Measurements from ENCODE around the gene GRIK4.

Gene GRIK4

DNA sequence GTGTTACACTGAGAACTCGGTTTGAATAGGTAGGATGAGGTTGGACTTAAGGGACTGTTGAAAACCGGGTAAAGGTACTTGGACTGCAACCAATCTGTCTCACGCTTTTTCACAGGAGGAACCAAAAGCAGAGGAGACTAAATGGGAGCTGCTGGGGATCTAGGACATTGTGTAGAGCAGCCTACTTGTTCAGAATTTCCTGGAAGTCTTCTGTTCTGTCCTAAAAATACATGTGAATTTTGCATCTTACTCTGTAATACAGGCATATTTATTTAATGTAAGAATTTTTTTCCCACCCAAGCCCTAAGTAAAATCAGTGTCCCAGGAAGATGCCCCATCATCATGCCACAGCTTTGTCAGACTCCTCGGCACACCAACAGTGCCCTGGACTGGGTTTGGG, 460.3 kb downstream of the GRIK4 start:
- Histone ChIP-seq H3K9me3 (ENCODE audit: low read length) (no peaks in the 10 kb centered on the region), H3K27ac (ENCODE audit: low read depth, low read length) (no peak overlapping the region), H3K36me3 (ENCODE audit: insufficient read depth, low read length) (no peaks in the 10 kb centered on the region), H3K9ac (ENCODE audit: low read length) (no peak overlapping the region), H3K27me3 (ENCODE audit: control insufficient read depth in 1 of 2, insufficient read depth in 2 of 2, low read length in 2 of 2) (peaks cover 3 to 4% of the 10 kb centered on the region in 2 donors), H3K4me1 (ENCODE audit: insufficient read depth, low read length) (no peaks in the 10 kb centered on the region), H3K4me3 (ENCODE audit: low read depth in 1 of 2, low read length in 2 of 2) (no peak overlapping the region)

DNA sequence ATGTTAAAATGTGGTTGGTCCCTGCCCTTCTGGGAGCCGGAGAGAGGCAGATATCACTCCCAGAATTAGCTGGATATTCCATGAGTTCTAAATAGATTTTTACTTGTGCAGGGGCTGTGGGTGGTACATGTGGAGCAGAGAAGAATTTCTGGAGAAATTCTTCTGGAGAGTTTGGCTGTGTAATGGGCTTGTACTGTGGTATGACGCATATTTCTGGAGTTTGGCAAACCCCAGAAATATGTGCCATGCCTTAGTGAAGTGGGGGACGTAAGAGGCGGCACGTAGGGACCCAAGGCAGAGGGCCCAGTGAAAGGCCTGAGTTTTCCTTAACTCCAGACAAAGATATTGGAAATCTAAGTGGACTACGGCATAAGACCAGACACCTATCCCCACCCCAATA, 461.1 kb downstream of the GRIK4 start:
- Histone ChIP-seq H3K9me3 (ENCODE audit: low read length) (no peaks in the 10 kb centered on the region), H3K9ac (ENCODE audit: low read length) (no peak overlapping the region), H3K27ac (ENCODE audit: low read depth, low read length) (no peak overlapping the region), H3K4me1 (ENCODE audit: insufficient read depth, low read length) (no peaks in the 10 kb centered on the region), H3K4me3 (ENCODE audit: low read depth in 1 of 2, low read length in 2 of 2) (no peak overlapping the region), H3K36me3 (ENCODE audit: insufficient read depth, low read length) (no peaks in the 10 kb centered on the region), H3K27me3 (ENCODE audit: control insufficient read depth in 1 of 2, insufficient read depth in 2 of 2, low read length in 2 of 2) (peaks cover 3 to 4% of the 10 kb centered on the region in 2 donors)

DNA sequence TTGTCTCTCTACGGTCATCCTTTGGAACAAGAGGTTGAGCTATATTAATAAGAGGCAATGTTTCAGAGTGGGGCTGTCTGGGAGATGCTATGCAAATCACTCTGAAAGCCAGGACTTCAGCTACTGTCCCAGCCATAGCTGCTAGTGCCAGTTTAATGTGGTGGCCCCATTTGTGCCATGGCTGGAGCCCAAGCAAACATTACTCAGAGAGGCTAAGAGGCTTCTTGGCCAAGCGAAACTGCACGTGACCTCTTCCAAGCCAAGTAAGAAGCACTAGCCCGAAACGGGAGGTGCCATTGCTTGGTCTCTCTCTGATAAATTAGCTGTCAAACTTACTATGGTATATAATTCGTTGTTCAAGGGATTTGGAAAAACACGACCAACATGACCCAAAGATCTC, 462.0 kb downstream of the GRIK4 start:
- H3K27me3 ChIP-seq (ENCODE audit: control insufficient read depth in 1 of 2, insufficient read depth in 2 of 2, low read length in 2 of 2): peaks cover 3 to 4% of the 10 kb centered on the region in 2 donors
- no peaks in the 10 kb centered on the region for H3K4me1 ChIP-seq (ENCODE audit: insufficient read depth, low read length)
- no peak overlapping the region for H3K9ac ChIP-seq (ENCODE audit: low read length)
- H3K9me3 ChIP-seq (ENCODE audit: low read length): no peaks in the 10 kb centered on the region
- H3K4me3 ChIP-seq (ENCODE audit: low read depth in 1 of 2, low read length in 2 of 2): no peak overlapping the region
- H3K27ac ChIP-seq (ENCODE audit: low read depth, low read length): no peak overlapping the region
- no peaks in the 10 kb centered on the region for H3K36me3 ChIP-seq (ENCODE audit: insufficient read depth, low read length)

DNA sequence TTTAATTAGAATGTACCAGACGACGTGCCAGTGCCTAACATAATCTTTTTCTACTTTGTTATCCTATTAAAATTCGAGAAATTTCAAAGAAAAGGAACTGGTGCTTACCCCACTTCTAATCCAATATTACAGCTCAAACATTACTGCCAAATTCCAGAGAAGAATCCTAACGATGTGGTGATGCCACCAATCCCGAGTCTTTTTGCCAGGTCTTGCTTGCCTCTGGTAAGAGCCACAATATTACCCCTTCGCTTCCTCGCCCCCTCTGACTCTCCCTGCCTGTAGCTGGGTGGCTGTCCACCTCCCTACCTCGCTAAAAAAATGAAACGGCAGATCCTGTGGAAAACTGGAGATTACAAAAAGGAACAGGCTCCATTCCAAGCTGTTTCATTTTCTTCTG, 462.9 kb downstream of the GRIK4 start:
- H3K4me3 ChIP-seq (ENCODE audit: low read depth in 1 of 2, low read length in 2 of 2): no peak overlapping the region
- H3K27ac ChIP-seq (ENCODE audit: low read depth, low read length): no peak overlapping the region
- no peaks in the 10 kb centered on the region for H3K36me3 ChIP-seq (ENCODE audit: insufficient read depth, low read length)
- H3K4me1 ChIP-seq (ENCODE audit: insufficient read depth, low read length): no peaks in the 10 kb centered on the region
- peaks cover 3 to 4% of the 10 kb centered on the region in 2 donors for H3K27me3 ChIP-seq (ENCODE audit: control insufficient read depth in 1 of 2, insufficient read depth in 2 of 2, low read length in 2 of 2)
- no peak overlapping the region for H3K9ac ChIP-seq (ENCODE audit: low read length)
- no peaks in the 10 kb centered on the region for H3K9me3 ChIP-seq (ENCODE audit: low read length)

DNA sequence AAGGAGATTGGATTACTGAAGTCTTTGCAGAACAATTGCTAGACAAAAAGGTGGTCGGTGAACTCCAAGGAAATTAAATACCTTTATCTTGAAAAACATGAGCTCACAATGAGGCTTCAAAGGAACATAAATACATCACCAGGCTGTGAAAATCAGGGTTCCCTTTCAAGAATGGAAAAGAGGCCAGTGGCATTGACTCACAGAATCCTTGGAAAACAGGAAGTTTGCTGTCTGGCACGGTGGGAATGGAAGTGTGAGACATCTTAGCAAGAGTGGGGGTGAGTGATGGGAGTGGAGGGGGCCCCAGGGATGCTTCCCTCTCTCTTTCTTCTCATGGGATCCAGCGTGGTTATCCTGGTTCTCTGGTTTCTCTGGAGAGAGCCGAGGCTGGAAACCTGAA, 463.4 kb downstream of the GRIK4 start:
- Histone ChIP-seq H3K4me1 (ENCODE audit: insufficient read depth, low read length) (no peaks in the 10 kb centered on the region), H3K9me3 (ENCODE audit: low read length) (no peaks in the 10 kb centered on the region), H3K27me3 (ENCODE audit: control insufficient read depth in 1 of 2, insufficient read depth in 2 of 2, low read length in 2 of 2) (peaks cover 3 to 4% of the 10 kb centered on the region in 2 donors), H3K9ac (ENCODE audit: low read length) (no peak overlapping the region), H3K27ac (ENCODE audit: low read depth, low read length) (no peak overlapping the region), H3K36me3 (ENCODE audit: insufficient read depth, low read length) (no peaks in the 10 kb centered on the region), H3K4me3 (ENCODE audit: low read depth in 1 of 2, low read length in 2 of 2) (no peak overlapping the region)

DNA sequence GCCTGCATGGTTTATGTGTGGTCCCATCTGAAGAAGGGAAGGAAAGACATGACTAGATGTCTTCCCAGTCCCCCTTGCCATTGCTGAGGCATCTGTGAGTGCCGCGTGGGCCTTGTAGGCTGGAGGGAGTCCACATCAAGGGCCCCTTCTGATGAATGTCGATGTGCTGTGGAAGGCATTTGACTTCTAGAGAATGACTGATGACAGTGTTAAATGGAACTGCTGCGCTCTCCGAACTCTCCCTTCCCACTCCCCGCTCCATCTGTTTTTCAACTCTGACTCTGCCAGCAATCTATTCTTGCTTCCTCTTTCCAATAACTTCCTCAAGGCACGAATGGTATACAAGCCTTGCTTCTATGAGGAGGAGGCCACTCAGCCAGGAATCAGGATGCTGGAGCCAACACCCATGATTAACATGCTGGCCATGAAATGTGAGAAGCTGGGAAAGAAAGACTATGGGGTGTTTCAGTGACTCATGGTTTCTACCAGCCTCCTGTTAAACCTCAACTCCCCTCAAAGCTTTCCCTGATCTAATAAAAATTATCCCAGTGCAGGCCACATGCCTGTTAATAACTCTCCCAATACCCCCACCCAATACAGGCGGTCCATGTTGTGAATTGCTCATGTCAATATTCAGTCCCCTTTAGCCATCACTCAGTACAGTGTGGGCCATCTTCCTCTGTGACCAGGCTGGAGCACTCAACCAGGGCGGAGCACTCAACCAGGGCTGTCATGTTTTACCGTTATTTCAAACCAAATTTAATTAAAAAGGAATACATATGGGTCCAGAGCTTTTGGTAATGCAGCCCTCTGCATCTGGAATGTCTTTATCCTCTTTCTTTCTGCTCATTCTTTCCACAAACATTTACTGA, 466.0 kb downstream of the GRIK4 start:
- Histone ChIP-seq H3K27ac (ENCODE audit: low read depth, low read length) (no peak overlapping the region), H3K4me3 (ENCODE audit: low read depth in 1 of 2, low read length in 2 of 2) (no peak overlapping the region), H3K9ac (ENCODE audit: low read length) (no peak overlapping the region), H3K36me3 (ENCODE audit: insufficient read depth, low read length) (no peaks in the 10 kb centered on the region), H3K27me3 (ENCODE audit: control insufficient read depth in 1 of 2, insufficient read depth in 2 of 2, low read length in 2 of 2) (no peaks in the 10 kb centered on the region), H3K9me3 (ENCODE audit: low read length) (no peaks in the 10 kb centered on the region), H3K4me1 (ENCODE audit: insufficient read depth, low read length) (no peaks in the 10 kb centered on the region)

DNA sequence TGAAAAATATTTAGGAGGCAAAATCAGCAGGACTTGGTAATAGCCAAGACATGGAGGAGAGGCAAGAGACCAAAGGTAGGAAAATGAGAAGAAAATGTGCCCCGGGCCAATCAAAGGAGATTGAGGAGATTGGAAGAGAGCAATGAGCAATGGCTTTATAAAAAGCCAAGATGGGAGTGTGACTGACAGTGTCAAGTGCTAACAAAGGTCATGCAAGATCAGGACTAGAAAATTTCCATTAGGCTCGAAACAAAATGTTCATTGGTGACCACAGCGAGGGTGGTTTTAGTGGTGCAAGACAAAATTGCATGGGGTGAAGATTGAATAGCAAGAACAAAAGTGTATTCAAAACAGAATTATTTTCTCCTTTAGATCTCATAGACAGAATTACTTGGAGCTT, 467.2 kb downstream of the GRIK4 start:
- Histone ChIP-seq H3K4me3 (ENCODE audit: low read depth in 1 of 2, low read length in 2 of 2) (no peak overlapping the region), H3K27ac (ENCODE audit: low read depth, low read length) (no peak overlapping the region), H3K27me3 (ENCODE audit: control insufficient read depth in 1 of 2, insufficient read depth in 2 of 2, low read length in 2 of 2) (no peaks in the 10 kb centered on the region), H3K9me3 (ENCODE audit: low read length) (no peaks in the 10 kb centered on the region), H3K9ac (ENCODE audit: low read length) (no peak overlapping the region), H3K4me1 (ENCODE audit: insufficient read depth, low read length) (no peaks in the 10 kb centered on the region), H3K36me3 (ENCODE audit: insufficient read depth, low read length) (no peaks in the 10 kb centered on the region)

DNA sequence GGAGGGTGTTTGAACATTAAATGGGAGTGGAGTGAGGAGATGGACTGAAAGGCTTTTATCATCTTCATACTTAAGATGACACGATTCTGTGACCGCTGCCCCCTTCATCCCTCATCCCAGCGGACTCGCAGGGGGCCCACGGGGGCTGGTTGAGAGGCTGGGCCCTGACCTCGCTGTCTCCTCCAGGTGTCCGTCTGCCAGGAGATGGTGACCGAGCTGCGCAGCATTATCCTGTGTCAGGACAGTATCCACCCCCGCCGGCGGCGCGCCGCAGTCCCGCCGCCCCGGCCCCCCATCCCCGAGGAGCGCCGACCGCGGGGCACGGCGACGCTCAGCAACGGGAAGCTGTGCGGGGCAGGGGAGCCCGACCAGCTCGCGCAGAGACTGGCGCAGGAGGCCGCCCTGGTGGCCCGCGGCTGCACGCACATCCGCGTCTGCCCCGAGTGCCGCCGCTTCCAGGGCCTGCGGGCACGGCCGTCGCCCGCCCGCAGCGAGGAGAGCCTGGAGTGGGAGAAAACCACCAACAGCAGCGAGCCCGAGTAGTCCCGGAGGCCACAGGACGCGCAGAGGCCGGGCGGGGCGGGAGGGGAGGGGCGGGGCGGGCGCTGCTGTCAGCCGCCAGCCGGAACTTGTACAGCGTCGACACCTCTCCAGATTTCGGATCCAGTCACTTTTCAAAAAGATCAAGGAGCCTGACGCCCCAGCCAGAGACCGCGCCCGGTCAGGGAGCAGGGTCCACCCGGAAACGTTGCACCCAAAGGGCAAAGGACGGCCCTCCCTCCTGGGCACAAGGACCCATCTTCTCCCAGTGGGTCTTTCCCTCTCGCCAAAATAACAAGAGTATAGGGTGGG, 474.4 kb downstream of the GRIK4 start:
- H3K4me1 ChIP-seq (ENCODE audit: insufficient read depth, low read length): no peaks in the 10 kb centered on the region
- no peak overlapping the region for H3K27ac ChIP-seq (ENCODE audit: low read depth, low read length)
- H3K9me3 ChIP-seq (ENCODE audit: low read length): no peaks in the 10 kb centered on the region
- H3K4me3 ChIP-seq (ENCODE audit: low read depth in 1 of 2, low read length in 2 of 2): peak overlapping the region in 1 of 2 donors; percentile 35
- H3K36me3 ChIP-seq (ENCODE audit: insufficient read depth, low read length): no peaks in the 10 kb centered on the region
- H3K9ac ChIP-seq (ENCODE audit: low read length): no peak overlapping the region
- H3K27me3 ChIP-seq (ENCODE audit: control insufficient read depth in 1 of 2, insufficient read depth in 2 of 2, low read length in 2 of 2): no peaks in the 10 kb centered on the region

DNA sequence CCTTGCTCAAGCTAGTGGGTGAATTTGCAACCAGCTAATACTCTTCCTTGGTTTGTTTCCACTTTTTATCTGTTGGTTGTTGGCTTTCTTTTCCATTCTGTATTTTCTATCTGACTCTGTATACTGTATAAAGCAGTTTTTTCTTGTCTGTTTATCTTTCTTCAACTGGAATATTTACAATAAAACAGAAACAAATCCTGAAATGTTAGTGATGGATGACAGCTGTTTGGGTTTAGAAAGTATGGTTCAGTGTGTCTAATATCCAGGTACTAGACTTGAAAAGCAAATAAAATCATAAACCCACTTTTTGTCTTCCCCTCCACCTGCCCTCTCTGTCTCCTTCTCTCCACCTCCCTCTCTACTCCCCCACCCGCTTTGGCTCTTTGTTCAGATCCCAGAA, 477.1 kb downstream of the GRIK4 start:
- Histone ChIP-seq H3K9me3 (ENCODE audit: low read length) (no peaks in the 10 kb centered on the region), H3K4me1 (ENCODE audit: insufficient read depth, low read length) (no peaks in the 10 kb centered on the region), H3K27me3 (ENCODE audit: control insufficient read depth in 1 of 2, insufficient read depth in 2 of 2, low read length in 2 of 2) (no peaks in the 10 kb centered on the region), H3K36me3 (ENCODE audit: insufficient read depth, low read length) (no peaks in the 10 kb centered on the region), H3K9ac (ENCODE audit: low read length) (no peak overlapping the region), H3K27ac (ENCODE audit: low read depth, low read length) (no peak overlapping the region), H3K4me3 (ENCODE audit: low read depth in 1 of 2, low read length in 2 of 2) (no peak overlapping the region)

DNA sequence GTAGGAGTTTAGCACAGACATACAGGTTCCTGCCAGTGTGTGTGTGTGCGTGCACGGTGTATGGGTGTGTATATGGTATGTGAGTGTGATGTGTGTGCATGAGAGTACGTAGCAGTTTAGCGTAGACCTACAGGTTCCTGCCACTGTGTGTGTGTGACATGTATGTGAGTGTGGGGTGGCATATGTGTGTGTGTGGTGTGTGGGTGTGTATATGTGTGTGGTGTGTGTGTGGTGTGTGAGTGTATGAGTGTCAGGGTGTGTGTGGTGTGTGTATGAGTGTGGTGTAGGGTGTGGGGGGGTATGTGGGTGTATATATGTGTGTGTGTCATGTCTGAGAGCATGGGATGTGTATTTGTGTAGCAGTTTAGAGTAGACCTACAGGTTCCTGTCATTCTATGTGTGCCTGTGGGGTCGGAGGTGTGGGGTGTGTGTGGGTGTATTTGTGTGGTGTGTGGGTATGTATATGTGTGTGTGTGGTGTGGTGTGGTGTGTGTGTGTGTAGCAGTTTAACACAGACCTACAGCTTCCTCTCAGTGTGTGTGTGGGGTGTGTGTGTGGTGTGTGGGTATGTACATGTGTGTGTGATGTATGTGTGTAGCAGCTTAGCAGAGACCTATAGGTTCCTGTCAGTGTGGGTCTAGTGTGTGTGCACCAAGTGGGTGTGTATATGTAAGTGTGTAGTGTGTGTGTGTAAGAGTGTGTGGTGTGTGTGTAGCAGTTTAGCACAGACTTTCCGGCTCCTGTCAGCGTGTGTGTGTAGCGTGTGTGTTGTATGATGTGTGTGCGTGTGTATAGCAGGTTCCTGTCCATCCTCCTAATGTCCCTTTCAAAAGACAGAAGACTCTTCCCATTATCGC, 480.5 kb downstream of the GRIK4 start:
- no peak overlapping the region for H3K4me3 ChIP-seq (ENCODE audit: low read depth in 1 of 2, low read length in 2 of 2)
- no peaks in the 10 kb centered on the region for H3K27me3 ChIP-seq (ENCODE audit: control insufficient read depth in 1 of 2, insufficient read depth in 2 of 2, low read length in 2 of 2)
- no peaks in the 10 kb centered on the region for H3K36me3 ChIP-seq (ENCODE audit: insufficient read depth, low read length)
- no peak overlapping the region for H3K27ac ChIP-seq (ENCODE audit: low read depth, low read length)
- no peak overlapping the region for H3K9ac ChIP-seq (ENCODE audit: low read length)
- H3K4me1 ChIP-seq (ENCODE audit: insufficient read depth, low read length): no peaks in the 10 kb centered on the region
- no peaks in the 10 kb centered on the region for H3K9me3 ChIP-seq (ENCODE audit: low read length)
